GM19193 (cell line): ENCODE data around the gene DGKI.

ENCODE experiments used
- POLR2A ChIP-seq: IDR thresholded peaks from 4 replicates; pipeline ENCODE4 v1.6.1; 2011; ENCODE audit not compliant: insufficient read depth, insufficient read length; ENCODE audit errors: extremely low read depth

DGKI gene

GRCh38 chr7:137715121-137715520, 131.7 kb downstream of the DGKI start:
- no peak for TF ChIP-seq POLR2A

GRCh38 chr7:137704723-137705122, 142.1 kb downstream of the DGKI start:
- no peak for TF ChIP-seq POLR2A

GRCh38 chr7:137703291-137704010, 143.3 kb downstream of the DGKI start:
- TF ChIP-seq POLR2A = no peak

- TF ChIP-seq POLR2A = no peak
Observed at GRCh38 chr7:137696988-137697387, 149.8 kb downstream of the DGKI start.

GRCh38 chr7:137696376-137696775, 150.4 kb downstream of the DGKI start:
- TF ChIP-seq POLR2A = no peak

- no peak for TF ChIP-seq POLR2A
Observed at GRCh38 chr7:137695942-137696341, 150.8 kb downstream of the DGKI start.

- TF ChIP-seq POLR2A = no peak
Observed at GRCh38 chr7:137695494-137695893, 151.3 kb downstream of the DGKI start.

- no peak for TF ChIP-seq POLR2A
Observed at GRCh38 chr7:137694405-137694804, 152.4 kb downstream of the DGKI start.

- no peak for TF ChIP-seq POLR2A
Observed at GRCh38 chr7:137692399-137692798, 154.4 kb downstream of the DGKI start.

- no peak for TF ChIP-seq POLR2A
Observed at GRCh38 chr7:137691566-137691965, 155.2 kb downstream of the DGKI start.

GRCh38 chr7:137690635-137691034, 156.1 kb downstream of the DGKI start:
- TF ChIP-seq POLR2A = no peak

GRCh38 chr7:137689761-137690160, 157.0 kb downstream of the DGKI start:
- no peak for TF ChIP-seq POLR2A

- no peak for TF ChIP-seq POLR2A
Observed at GRCh38 chr7:137687556-137688265, 159.1 kb downstream of the DGKI start.

- no peak for TF ChIP-seq POLR2A
Observed at GRCh38 chr7:137685433-137686164, 161.2 kb downstream of the DGKI start.

GRCh38 chr7:137684776-137685175, 162.0 kb downstream of the DGKI start:
- no peak for TF ChIP-seq POLR2A

- no peak for TF ChIP-seq POLR2A
Observed at GRCh38 chr7:137684316-137684715, 162.5 kb downstream of the DGKI start.

- TF ChIP-seq POLR2A = no peak
Observed at GRCh38 chr7:137682596-137682995, 164.2 kb downstream of the DGKI start.
